IMR-90 (cell line): Measurements from ENCODE around the gene GTF3C4. TPM values are rescaled to one million over a fixed set of nuclear protein-coding genes. Genes with fewer than 3 reads are reported as not detected.

Experiments used
- ATAC-seq: fragments of 200-7000 bp; cut with Tn5 transposase; 2 replicates; pipeline ENCODE4 v1.9.1; 2020; ENCODE audit warnings: low read depth, mild to moderate bottlenecking, moderate library complexity
- BruUV-seq: library from RNA; stranded (reverse); fragments of 400-500 nt; replicated peaks from 2 replicates; lab custom pipeline; 2021; lab: Mats Ljungman, UMichigan
- CTCF ChIA-PET: fragments of 300-600 bp; formaldehyde crosslinking; extraction: SDS; loops from one replicate; lab custom pipeline; 2021; ENCODE audit warnings: antibody characterized with exemption; lab: Yijun Ruan, JAX
- POLR2A ChIA-PET: fragments of 300-600 bp; sonication (Branson Sonifier 250); formaldehyde crosslinking; loops from one replicate; lab custom pipeline; 2022; ENCODE audit warnings: antibody characterized with exemption; ENCODE audit not compliant: unreplicated experiment; lab: Charles Lee
- DNase-seq: peaks from one replicate; pipeline ENCODE4 v3.0.0; 2013
- H2AFZ ChIP-seq: replicated peaks from 2 replicates; pipeline ENCODE3; 2013; ENCODE audit warnings: low read length, mild to moderate bottlenecking; ENCODE audit not compliant: poor library complexity
- H2AK5ac ChIP-seq: 2 replicates; pipeline ENCODE4 v1.6.1; 2013; ENCODE audit warnings: low read depth, low read length, inconsistent platforms
- H2AK9ac ChIP-seq: replicated peaks from 2 replicates; pipeline ENCODE3; 2013; ENCODE audit warnings: mild to moderate bottlenecking, low read depth, low read length, moderate library complexity; ENCODE audit not compliant: poor library complexity
- H2BK120ac ChIP-seq: 2 replicates; pipeline ENCODE4 v1.6.1; 2013; ENCODE audit warnings: low read depth, low read length, inconsistent platforms
- H2BK15ac ChIP-seq: 3 replicates; pipeline ENCODE4 v1.6.1; 2013; ENCODE audit warnings: low read depth, low read length, inconsistent platforms
- H2BK20ac ChIP-seq: 2 replicates; pipeline ENCODE4 v1.6.1; 2013; ENCODE audit warnings: low read depth, mild to moderate bottlenecking, inconsistent platforms, low read length, moderate library complexity
- H2BK5ac ChIP-seq: 2 replicates; pipeline ENCODE4 v1.6.1; 2013; ENCODE audit warnings: mild to moderate bottlenecking, low read depth, low read length, inconsistent platforms; ENCODE audit not compliant: poor library complexity, severe bottlenecking
- H3K14ac ChIP-seq: replicated peaks from 2 replicates; pipeline ENCODE4 v1.6.1; 2013; ENCODE audit warnings: low read depth, low read length, inconsistent platforms
- H3K18ac ChIP-seq: 2 replicates; pipeline ENCODE4 v1.6.1; 2013; ENCODE audit warnings: low read depth, low read length, control low read depth
- H3K23ac ChIP-seq: 2 replicates; pipeline ENCODE4 v1.6.1; 2013; ENCODE audit warnings: low read depth, low read length, inconsistent platforms
- H3K27ac ChIP-seq: 2 replicates; pipeline ENCODE4 v1.5.1; 2013; ENCODE audit warnings: mild to moderate bottlenecking, control low read depth, low read length; ENCODE audit not compliant: insufficient read depth
- H3K27me3 ChIP-seq: 2 replicates; pipeline ENCODE4 v1.6.1; 2013; ENCODE audit warnings: low read length; ENCODE audit not compliant: control insufficient read depth, insufficient read depth
- H3K36me3 ChIP-seq: 2 replicates; pipeline ENCODE4 v1.6.1; 2013; ENCODE audit warnings: low read length, mixed read lengths; ENCODE audit not compliant: control insufficient read depth, insufficient read depth
- H3K4ac ChIP-seq: 2 replicates; pipeline ENCODE4 v1.6.1; 2013; ENCODE audit warnings: low read depth, low read length, inconsistent platforms
- H3K4me1 ChIP-seq: 2 replicates; pipeline ENCODE4 v1.6.1; 2013; ENCODE audit warnings: low read length, mixed read lengths; ENCODE audit not compliant: control insufficient read depth, insufficient read depth
- H3K4me2 ChIP-seq: 2 replicates; pipeline ENCODE4 v1.6.1; 2013; ENCODE audit warnings: low read depth, mild to moderate bottlenecking, control low read depth, low read length, moderate library complexity
- H3K4me3 ChIP-seq: 2 replicates; pipeline ENCODE4 v1.5.1; 2013; ENCODE audit warnings: low read depth, mild to moderate bottlenecking, control low read depth, low read length, moderate library complexity; ENCODE audit not compliant: insufficient read depth
- H3K56ac ChIP-seq: 2 replicates; pipeline ENCODE4 v1.6.1; 2013; ENCODE audit warnings: low read length, inconsistent platforms; ENCODE audit not compliant: insufficient read depth; ENCODE audit errors: extremely low read depth
- H3K79me1 ChIP-seq, 2 experiments: 2 replicates each; pipeline ENCODE4 v1.6.1; 2013; ENCODE audit warnings: low read length in 2 of 2, inconsistent platforms in 1 of 2, low read depth in 1 of 2
- H3K9ac ChIP-seq: 2 replicates; pipeline ENCODE4 v1.6.1; 2013; ENCODE audit warnings: low read depth, low read length, control low read depth
- H3K9me1 ChIP-seq: 2 replicates; pipeline ENCODE4 v1.6.1; 2013; ENCODE audit warnings: low read length, inconsistent platforms; ENCODE audit not compliant: insufficient read depth
- H3K9me3 ChIP-seq: 2 replicates; pipeline ENCODE4 v1.6.1; 2013; ENCODE audit warnings: low read length; ENCODE audit not compliant: control insufficient read depth, insufficient read depth
- H4K20me1 ChIP-seq: 2 replicates; pipeline ENCODE4 v1.6.1; 2013; ENCODE audit warnings: low read length, inconsistent platforms; ENCODE audit not compliant: insufficient read depth
- H4K5ac ChIP-seq: 2 replicates; pipeline ENCODE4 v1.6.1; 2013; ENCODE audit warnings: mild to moderate bottlenecking, low read depth, low read length, control low read depth
- H4K8ac ChIP-seq, 2 experiments: 2 replicates each; pipeline ENCODE4 v1.6.1; 2013; ENCODE audit warnings: low read depth in 2 of 2, low read length in 2 of 2, control low read depth in 1 of 2, inconsistent platforms in 1 of 2
- H4K91ac ChIP-seq: 2 replicates; pipeline ENCODE4 v1.6.1; 2013; ENCODE audit warnings: low read depth, low read length, inconsistent platforms; ENCODE audit not compliant: insufficient read depth
- BHLHE40 ChIP-seq: fragments of 150-350 bp; IDR thresholded peaks from 2 replicates; pipeline ENCODE4 v1.6.1; 2016; ENCODE audit warnings: mild to moderate bottlenecking, low read depth, low read length
- CEBPB ChIP-seq: IDR thresholded peaks from 2 replicates; pipeline ENCODE4 v1.6.1; 2012; ENCODE audit warnings: low read depth, low read length, improper control_type of control experiment
- CHD1 ChIP-seq: IDR thresholded peaks from 2 replicates; pipeline ENCODE4 v1.6.1; 2012; ENCODE audit warnings: low read depth, low read length, improper control_type of control experiment
- CTCF ChIP-seq: conservative IDR thresholded peaks from 2 replicates; pipeline ENCODE4 v1.5.1; 2012; ENCODE audit warnings: mild to moderate bottlenecking, low read depth, low read length, improper control_type of control experiment
- FOS ChIP-seq: fragments of 150-350 bp; IDR thresholded peaks from 2 replicates; pipeline ENCODE4 v1.6.1; 2016; ENCODE audit warnings: low read depth, low read length
- MAFK ChIP-seq: IDR thresholded peaks from 2 replicates; pipeline ENCODE4 v1.6.1; 2012; ENCODE audit warnings: low read depth, low read length, improper control_type of control experiment
- MAZ ChIP-seq: IDR thresholded peaks from 2 replicates; pipeline ENCODE4 v1.6.1; 2012; ENCODE audit warnings: low read depth, mild to moderate bottlenecking, low read length, improper control_type of control experiment, moderate library complexity, borderline replicate concordance
- MXI1 ChIP-seq: IDR thresholded peaks from 2 replicates; pipeline ENCODE4 v1.6.1; 2012; ENCODE audit warnings: low read depth, mild to moderate bottlenecking, low read length, moderate library complexity, borderline replicate concordance
- NFE2L2 ChIP-seq: fragments of 150-350 bp; IDR thresholded peaks from 2 replicates; pipeline ENCODE4 v1.6.1; 2016; ENCODE audit warnings: low read depth, mild to moderate bottlenecking, low read length
- POLR2A ChIP-seq: IDR thresholded peaks from 2 replicates; pipeline ENCODE4 v1.6.1; 2012; ENCODE audit warnings: mild to moderate bottlenecking, low read depth, low read length
- RAD21 ChIP-seq: IDR thresholded peaks from 2 replicates; pipeline ENCODE4 v1.6.1; 2012; ENCODE audit warnings: low read length, improper control_type of control experiment
- RCOR1 ChIP-seq: IDR thresholded peaks from 2 replicates; pipeline ENCODE4 v1.6.1; 2012; ENCODE audit warnings: mild to moderate bottlenecking, low read length, improper control_type of control experiment; ENCODE audit not compliant: insufficient replicate concordance
- RFX5 ChIP-seq: IDR thresholded peaks from 2 replicates; pipeline ENCODE4 v1.8.0; 2012; ENCODE audit warnings: low read depth, mild to moderate bottlenecking, low read length, moderate library complexity
- SMC3 ChIP-seq: fragments of 150-350 bp; IDR thresholded peaks from 2 replicates; pipeline ENCODE4 v1.6.1; 2016; ENCODE audit warnings: low read depth, mild to moderate bottlenecking, antibody characterized with exemption, low read length, moderate library complexity
- WGBS, 2 experiments: methylation state at CpG; one replicate each; pipeline versions ENCODE4 v1.1.5 to v1.1.7; 2013; ENCODE audit warnings: missing lambda C conversion rate in 2 of 2; ENCODE audit not compliant: insufficient read length in 1 of 2; ENCODE audit errors: extremely low coverage in 2 of 2; 5-methylcytosine and 5-hydroxymethylcytosine counted together
- dilution Hi-C: fragments of 300-500 bp; cut with HindIII; formaldehyde crosslinking; loops from one replicate; pipeline ENCODE4 v1.14.3; 2018; ENCODE audit warnings: low sequenced_read_pairs; ENCODE audit not compliant: unreplicated experiment
- in situ Hi-C: fragments of 300-500 bp; cut with MboI; formaldehyde crosslinking; loops from 3 replicates; pipeline ENCODE4 v1.14.3; 2019; ENCODE audit warnings: low sequenced_read_pairs, inconsistent platforms, mixed read lengths
- intact Hi-C: fragments of 100-400 bp; cut with micrococcal nuclease; formaldehyde crosslinking; loops from 2 replicates; pipeline ENCODE4 v1.10.0; 2022
- polyA plus RNA-seq, 3 experiments: library from polyadenylated mRNA; depleted of rRNA; stranded (reverse); fragments of >200 nt; gene quantifications; 2 replicates each; pipeline ENCODE4 v1.2.3, GENCODE V29; 2012; ENCODE audit warnings: low replicate concordance in 1 of 3
- total RNA-seq: library from RNA; depleted of rRNA; stranded (reverse); fragments of >200 nt; gene quantifications from 2 replicates; pipeline ENCODE4 v1.2.3, GENCODE V29; 2012
- TF ChIP-seq, protein P1 (sequence below): fragments of 150-350 bp; IDR thresholded peaks from 2 replicates; pipeline ENCODE4 v1.6.1; 2017; ENCODE audit warnings: mild to moderate bottlenecking, antibody characterized with exemption, low read length, low read depth
- TF ChIP-seq, protein P2 (sequence below): fragments of 150-350 bp; IDR thresholded peaks from 2 replicates; pipeline ENCODE4 v1.6.1; 2016; ENCODE audit warnings: low read depth, mild to moderate bottlenecking, low read length, moderate library complexity, borderline replicate concordance

GTF3C4 gene
- total and polyA plus RNA-seq, 2 of the 4 experiments (the other 2 are of a cell fraction): 4.7 to 16.5 TPM

- no peak overlapping the region for H2BK15ac ChIP-seq
- no peak overlapping the region for H2AK9ac ChIP-seq
- CTCF ChIA-PET: no interaction called here
- no peak overlapping the region for H4K5ac ChIP-seq
- H3K9me1 ChIP-seq: no peaks in the 10 kb centered on the region
- no peaks in the 10 kb centered on the region; a peak in 1 of 4 replicates for H3K79me1 ChIP-seq
- no TSS peak for BruUV-seq
- H3K4me1 ChIP-seq: peaks cover 5% of the 10 kb centered on the region
- dilution Hi-C loops: no loop called here
- no peaks in the 10 kb centered on the region for H3K9me3 ChIP-seq
- H3K18ac ChIP-seq: no peak overlapping the region
- no peak overlapping the region for H2AK5ac ChIP-seq
- no peak overlapping the region for H3K56ac ChIP-seq
- H2AFZ ChIP-seq: no peak overlapping the region
- ATAC-seq: no peak
- no peak overlapping the region for H2BK20ac ChIP-seq
- WGBS, 2 experiments: 100% methylated on average over 1 of the region's 5 CpGs; no CpG with 5 or more reads in 1 of the 2 experiments
- peaks cover 34% of the 10 kb centered on the region for H3K36me3 ChIP-seq
- H2BK5ac ChIP-seq: no peak overlapping the region
- H2BK120ac ChIP-seq: no peak overlapping the region
- H3K4me2 ChIP-seq: no peak overlapping the region
- in situ Hi-C loops: no loop called here
- no peaks in the 10 kb centered on the region for H3K27me3 ChIP-seq
- no peak overlapping the region for H4K8ac ChIP-seq
- no peak overlapping the region for H3K23ac ChIP-seq
- intact Hi-C loops: no loop called here
- no peak overlapping the region for H3K4me3 ChIP-seq
- no peak overlapping the region for H3K27ac ChIP-seq
- H3K9ac ChIP-seq: no peak overlapping the region
- H4K20me1 ChIP-seq: no peaks in the 10 kb centered on the region
- TF ChIP-seq POLR2A: no peak
- TF ChIP-seq BHLHE40: no peak
- no peak for TF ChIP-seq CTCF
- TF ChIP-seq SMC3: no peak
- TF ChIP-seq CEBPB: no peak
- no peak for TF ChIP-seq FOS
- TF ChIP-seq CHD1: no peak
- no peak for TF ChIP-seq RAD21
- TF ChIP-seq MAFK: no peak
- no peak for TF ChIP-seq MXI1
- TF ChIP-seq, protein P1, sequence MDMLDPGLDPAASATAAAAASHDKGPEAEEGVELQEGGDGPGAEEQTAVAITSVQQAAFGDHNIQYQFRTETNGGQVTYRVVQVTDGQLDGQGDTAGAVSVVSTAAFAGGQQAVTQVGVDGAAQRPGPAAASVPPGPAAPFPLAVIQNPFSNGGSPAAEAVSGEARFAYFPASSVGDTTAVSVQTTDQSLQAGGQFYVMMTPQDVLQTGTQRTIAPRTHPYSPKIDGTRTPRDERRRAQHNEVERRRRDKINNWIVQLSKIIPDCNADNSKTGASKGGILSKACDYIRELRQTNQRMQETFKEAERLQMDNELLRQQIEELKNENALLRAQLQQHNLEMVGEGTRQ: no peak
- TF ChIP-seq RFX5: no peak
- TF ChIP-seq RCOR1: no peak
- TF ChIP-seq MAZ: no peak
- TF ChIP-seq, protein P2, sequence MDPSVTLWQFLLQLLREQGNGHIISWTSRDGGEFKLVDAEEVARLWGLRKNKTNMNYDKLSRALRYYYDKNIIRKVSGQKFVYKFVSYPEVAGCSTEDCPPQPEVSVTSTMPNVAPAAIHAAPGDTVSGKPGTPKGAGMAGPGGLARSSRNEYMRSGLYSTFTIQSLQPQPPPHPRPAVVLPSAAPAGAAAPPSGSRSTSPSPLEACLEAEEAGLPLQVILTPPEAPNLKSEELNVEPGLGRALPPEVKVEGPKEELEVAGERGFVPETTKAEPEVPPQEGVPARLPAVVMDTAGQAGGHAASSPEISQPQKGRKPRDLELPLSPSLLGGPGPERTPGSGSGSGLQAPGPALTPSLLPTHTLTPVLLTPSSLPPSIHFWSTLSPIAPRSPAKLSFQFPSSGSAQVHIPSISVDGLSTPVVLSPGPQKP: no peak
- no peak for TF ChIP-seq NFE2L2
- DNase-seq: no peak
- H4K91ac ChIP-seq: no peak overlapping the region
- H3K14ac ChIP-seq: no peak overlapping the region
- no peak overlapping the region for H3K4ac ChIP-seq
- POLR2A ChIA-PET: no interaction called here
Measured at GRCh38 chr9:132639322-132639721, 30.9 kb upstream of the GTF3C4 start.
